ENCODE measurements around the gene CEP55.
A peak's percentile ranks its signal among the peaks of the same experiment; 100 is the strongest.

CEP55 gene

DNA sequence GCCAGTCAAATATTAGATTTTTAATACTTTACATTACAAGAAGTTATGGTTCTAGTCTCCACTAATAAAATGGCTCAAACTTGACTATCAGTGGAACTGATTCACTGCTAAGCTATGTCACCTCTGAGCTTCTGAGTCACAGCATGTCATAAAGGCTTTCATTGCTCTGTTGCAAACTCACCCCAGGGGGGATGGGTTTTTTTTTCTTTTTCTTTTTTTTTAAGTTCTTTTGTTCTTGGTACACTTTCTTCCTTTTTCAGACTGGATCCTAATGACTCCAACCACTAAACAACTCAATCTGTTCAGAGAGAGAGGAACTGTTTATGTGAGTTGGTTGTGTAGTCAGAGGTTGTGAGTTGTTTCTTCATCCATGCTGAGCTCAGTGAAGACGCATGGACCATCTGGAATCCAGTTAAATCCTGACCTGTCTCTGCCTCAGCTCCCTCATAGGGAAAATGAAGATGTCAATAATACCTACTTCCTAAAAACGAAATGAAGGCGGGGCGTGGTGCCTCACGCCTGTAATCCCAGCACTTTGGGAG, 25.2 kb upstream of the CEP55 start:
- no peak for DNase-seq

DNA sequence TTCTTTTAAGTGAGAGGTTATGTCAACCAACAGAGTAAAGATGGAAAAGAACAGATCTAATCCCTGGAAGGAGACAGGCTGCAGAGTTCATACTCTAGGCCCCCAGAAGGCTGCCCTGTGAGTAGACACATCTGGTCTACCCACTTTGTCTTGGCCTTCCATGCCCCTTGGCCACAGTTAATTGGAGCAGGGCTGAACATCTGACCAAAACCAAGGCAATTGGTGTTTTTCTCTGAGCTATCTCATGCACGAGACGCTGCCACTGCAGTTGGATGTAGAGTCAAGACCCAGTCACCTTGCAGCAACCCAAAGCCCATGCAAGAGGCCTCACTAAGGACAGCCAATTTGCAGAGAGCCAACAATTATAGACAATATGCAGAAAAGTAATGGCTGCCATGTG, 23.3 kb upstream of the CEP55 start:
- no peak for DNase-seq

DNA sequence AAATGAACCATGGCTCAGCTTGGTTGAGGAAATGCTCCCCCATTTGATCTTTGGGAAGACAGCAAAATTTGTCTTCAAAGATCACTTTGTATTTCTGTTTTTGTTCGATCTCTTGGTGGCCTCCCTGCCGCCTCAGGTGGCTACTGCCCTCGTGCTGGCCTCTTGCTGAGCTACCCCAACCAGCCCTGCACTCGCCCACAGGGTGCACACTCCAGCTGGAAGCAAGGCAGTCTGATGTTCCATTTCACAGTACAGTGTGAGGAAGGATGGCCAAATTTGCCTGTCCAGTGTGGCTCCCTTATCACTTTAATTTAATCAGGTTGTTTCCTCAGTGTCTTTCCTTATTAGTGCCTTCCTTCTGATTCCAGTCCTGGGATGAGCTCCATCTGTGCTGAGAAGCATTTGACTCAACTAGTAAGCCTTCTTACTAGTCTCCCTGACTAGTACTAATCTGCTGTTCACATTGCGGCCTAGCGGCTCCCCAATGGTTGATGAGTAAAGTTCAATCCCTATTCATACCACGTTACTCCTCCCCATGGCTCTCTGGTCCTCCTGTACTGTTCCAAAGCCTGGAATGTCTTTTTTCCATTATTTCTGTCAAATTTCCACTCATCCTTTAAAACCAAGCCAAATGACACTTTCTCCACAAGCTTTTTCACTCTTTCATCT, 22.5 kb upstream of the CEP55 start:
- no peak for DNase-seq

DNA sequence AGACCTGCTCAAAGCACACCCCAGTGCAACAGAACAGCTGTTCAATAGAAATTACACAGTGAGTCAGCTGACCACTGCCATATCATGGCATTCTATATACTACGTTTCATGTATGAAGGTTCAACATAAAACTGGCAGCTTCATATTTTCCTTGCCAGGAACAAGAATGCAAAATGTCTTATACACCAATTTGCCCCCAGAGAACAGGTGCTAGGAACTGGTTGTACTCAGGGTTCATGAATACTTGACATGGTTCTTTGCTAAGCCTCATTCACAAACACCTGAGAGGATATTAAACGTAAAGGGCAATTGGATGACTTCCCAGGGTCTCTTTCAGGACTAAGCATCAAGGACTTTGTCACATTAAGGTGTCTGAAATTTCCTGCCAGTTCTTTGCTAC, 21.2 kb upstream of the CEP55 start:
- no peak for DNase-seq

DNA sequence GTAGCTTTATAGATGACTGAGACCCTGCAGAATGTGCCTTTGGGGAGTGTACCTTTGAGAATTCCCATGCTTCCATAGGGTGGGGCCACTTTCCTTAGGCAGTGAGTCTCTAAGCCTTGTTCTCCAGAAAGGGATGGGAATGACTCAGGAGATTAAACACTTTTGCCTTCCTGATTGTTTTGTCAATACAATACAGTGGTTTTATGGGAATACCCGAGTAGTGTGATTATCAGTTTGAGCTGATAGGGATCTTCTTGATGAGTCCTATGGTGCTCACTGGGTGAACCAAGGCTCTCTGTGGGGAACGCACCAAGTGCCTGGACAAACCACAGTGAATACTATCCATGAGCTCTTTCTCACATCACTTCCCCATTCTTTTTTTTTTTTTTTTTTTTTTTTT, 20.5 kb upstream of the CEP55 start:
- no peak for DNase-seq

DNA sequence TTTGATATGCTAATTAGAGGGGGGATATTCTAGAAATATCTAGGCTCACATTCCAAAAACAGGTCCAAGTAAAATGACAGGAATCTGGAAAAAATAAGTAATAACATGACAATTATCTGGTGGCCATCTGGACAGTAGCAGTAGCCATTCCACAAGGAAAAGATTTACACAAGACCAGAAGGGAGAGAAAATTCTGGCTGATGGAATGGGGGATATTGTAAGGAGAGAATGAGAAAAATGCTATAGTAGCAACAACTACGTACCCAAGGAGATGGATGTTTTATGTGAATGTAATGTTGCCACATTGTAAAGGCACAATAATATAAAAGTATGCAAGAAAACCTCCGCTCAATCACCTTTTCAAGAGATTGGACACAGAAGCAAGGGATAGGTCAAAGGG, 19.7 kb upstream of the CEP55 start:
- no peak for DNase-seq

DNA sequence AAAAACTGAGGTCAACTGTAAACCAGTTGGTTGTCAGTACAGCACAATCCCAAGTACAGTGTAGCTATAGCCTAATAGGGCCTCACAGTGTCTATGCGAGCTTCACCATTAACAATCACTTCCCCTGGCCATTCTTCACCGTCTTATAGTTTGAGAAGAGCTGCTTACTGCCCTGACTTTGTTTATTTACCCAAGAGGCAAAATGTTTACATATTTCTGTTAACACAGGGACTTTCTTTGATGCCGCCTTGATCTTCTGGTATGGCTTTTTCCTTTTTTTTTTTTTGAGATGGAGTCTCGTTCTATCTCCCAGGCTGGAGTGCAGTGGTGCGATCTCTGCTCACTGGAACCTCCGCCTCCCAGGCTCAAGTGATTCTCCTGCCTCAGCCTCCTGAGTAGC, 17.5 kb upstream of the CEP55 start:
- no peak for DNase-seq

DNA sequence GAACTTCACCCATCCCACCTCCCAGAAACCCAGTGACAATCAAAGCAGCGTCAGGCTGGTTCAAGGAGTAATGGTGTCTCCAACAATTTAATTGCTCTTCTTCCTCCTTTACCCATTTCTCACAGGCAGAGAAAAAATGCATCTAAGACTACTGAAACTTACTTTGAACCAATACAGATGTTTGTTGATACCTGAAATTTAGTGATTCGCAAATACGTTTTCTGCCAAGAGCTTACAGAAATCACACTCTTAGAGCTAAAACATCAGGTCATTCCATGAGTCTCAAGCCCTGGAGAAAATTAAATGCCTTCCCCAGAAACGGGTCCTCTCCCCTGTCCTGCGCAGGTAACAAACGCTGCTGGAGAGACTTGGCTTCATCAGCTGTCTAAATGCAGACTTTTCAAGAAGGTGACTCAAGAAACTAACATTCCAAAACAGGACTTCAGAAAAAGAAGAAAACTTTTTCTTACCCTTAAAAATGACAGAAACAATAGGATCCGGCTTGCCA, 14.7 kb upstream of the CEP55 start:
- DNase-seq = no peak

DNA sequence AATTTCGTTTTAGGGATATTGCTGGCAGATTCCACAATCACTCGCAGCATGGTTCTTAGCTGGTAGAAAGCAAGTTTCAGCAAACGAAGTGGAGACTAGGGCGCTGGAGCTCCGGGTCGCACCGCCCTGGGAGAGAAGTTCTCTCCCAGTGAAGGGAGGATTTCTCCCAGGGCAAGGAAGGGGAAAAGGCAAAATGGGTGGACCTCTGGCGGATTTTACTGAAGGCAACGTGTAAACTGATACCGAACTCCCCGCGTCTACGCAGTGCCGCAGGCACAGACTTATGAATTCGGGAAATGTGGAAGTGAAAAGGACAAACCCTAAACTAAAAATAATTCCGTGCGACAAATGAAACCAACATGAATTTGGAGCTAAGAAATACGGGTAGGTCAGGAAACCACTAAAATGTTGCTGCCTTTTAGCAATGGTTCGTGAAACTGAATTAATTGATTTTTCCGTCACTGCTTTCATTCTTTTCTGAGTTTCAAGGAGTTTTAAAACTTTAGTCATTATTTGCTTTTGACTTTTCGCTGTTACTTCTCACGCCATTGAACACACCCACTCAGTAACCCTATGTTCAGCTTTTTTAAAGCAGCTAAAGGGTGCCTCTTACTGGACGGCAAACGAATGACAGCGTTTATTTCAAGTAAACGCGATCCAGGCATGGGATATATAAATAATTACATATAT, 14.1 kb upstream of the CEP55 start, which contains the start of gene MYOF:
Gene MYOF (minus strand): TSS at position 190 of the 690 bp plus-strand sequence. CDS start 140 bp downstream, at position 50.
- DNase-seq = peak; percentile 39

DNA sequence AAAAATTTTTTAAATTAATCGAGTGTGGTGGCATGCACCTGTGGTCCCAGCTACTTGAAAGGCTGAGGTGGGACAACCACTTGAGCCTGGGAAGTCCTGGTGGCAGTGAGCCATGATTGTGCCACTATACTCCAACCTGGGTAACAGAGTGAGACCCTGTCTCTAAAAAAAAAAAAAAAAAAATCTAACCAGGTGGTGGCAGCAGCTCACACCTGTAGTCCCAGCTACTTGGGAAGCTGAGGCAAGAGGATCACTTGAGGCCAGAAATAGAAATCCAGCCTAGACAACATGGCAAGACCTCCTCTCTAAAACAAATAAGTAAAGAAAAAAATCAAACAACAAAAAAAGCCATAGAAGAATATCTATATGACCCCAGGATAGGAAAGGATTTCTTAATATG, 10.7 kb upstream of the CEP55 start:
- DNase-seq = no peak

DNA sequence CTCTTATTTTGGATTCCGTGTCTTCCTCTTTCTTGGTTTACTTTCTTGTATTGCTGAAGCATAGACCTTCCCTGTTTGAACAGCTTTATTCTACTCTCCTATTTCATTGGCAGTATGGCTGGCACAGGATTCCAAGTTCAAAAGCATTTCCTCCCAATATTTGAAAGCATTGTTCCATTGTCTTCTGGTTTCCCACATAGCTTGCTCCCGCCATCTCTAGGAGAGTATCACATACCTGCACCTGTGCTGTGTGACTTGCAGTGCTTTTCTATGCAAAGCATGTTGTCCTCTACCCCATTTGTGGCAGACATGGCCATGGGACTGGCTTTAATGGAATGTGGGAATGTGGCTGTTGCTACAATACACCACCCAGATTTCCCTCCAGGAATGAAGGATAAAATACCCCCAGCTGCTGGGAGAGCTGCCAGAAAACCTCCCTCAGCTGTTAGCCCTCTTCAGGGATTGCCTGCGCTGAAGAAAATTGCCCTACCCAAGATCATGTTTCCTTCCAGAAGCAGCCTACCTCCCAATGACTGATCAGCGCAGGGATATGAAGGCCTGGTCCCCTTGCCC, 7.4 kb upstream of the CEP55 start:
- no peak for DNase-seq

DNA sequence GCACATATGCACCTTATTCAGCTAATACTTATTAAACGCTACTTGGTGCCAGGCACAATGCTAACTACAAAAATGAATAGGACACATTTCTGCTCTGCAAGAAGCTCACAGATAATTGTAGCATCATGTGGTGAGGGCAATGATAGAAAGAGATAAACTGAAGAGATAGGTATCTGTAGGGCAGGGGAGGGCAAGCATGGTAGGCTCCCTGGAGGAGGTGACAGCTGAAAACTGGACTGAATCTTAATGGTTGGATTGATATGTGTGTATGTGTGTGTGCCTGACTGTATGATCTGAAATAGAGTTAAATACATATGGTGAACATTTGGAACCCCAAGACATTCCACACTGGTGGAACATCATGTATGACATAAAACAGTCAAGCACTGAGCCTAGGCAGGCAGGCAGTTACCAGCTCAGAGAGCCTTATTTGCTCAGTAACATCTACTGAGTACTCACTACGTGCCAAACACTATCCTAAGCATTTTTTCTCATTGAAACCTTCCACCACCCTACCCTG, 4.8 kb upstream of the CEP55 start:
- no peak for DNase-seq

DNA sequence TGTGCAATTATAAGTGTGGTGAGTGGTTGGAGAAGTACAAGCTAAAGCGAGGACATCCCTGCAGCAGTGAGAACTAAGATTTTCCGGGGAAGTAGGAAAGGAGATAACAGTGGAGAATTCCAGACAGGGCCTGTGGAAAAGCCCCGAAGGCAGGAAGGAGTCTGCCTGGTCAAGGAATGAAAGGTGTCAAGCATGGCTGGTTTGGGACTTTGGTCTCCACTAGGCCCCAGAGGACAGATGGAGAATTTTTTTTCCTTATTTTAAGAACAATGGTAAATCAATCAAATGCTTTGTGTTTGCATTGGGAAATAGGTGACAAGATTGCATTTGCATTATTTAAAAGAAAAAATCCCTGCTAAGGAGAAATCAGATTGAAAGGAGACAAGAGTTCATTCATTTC, 3.2 kb upstream of the CEP55 start:
- no peak for DNase-seq

DNA sequence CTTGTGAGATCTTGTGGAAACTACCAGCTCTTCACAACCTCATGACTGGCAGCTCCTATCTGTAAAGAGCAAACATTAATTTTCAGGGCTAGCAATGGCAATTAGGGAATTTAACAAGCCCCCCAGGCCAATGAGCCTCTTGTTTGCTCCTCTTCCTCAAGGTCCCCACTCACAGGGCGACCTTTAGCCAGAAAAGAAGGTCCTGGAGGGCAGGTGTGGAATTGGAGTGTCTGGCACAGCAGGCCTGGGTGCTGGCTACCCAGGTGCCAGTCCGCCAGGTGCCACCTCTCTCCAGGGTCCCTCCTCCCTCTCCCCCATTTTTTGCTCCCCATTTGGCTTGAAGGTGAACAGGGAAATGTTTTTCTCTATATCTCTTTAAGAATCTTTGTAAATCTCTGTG, 1.9 kb upstream of the CEP55 start:
- no peak for DNase-seq

DNA sequence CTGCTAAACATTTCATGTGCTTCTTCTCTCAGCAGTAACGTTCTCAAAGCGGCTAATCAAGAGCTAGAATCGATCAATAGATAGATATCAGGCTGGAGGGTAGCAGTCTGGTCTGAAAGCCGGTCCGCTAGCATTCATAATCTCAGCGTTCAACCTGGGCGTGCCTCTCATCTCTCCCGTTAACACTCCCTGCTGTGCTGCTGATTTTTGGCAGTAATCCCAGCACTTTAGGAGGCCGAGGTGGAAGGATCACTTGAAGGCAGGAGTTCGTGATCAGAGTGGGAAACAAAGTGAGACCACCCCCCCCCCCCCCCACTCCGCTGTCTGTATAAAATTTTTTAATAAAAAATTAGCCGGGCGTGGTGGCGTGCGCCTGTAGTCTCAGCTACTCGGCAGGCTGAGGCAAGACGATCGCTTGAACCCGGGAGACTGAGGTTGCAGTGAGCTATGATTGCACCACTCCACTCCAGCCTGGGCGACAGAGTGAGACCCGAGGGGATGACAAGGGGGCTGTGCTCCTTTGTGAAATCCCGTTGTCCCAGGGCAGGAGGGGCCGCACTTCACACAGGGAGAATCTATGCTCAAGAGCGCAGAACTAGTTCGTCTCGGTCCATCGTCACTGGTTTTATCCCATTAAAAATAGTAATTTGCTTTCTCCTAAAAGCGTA, 624 bp upstream of the CEP55 start:
- DNase-seq = peak; percentile 18

DNA sequence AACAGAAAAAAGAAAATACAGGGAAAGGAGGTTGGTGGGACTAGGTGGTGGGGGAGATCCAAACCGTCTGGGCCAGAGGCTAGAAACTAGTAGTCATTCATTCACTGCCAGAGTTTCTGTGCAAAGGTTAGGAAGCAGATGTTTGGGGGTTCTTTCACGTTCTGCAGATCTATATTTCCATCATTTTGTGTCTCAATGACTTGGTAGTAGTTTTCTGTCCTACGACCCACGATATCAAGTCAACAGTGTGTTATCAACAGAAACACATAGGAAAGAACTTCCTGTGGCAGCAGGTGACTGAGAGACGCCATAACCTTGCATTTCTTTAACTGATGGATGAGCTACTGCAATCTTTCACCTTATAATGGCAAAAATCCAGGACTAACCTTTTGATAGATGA, 1.8 kb downstream of the CEP55 start:
- DNase-seq = no peak

DNA sequence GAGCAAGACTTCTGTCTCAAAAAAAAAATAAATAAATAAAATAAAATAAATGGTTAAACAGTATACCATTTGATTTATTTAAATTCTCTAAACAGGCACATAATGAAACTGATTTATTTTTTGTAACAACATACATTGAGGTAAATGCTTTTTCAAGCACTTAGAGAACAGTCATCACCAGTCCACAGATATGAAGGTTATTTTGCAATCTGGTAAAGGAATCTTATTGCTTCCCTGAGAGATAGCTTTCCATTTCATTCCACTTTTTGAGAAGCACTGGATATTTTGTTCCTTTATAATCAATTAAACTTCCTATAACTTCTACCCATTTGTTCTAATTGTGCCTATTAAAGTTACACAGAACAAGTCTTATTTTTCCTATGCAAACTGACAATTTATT, 5.2 kb downstream of the CEP55 start:
- DNase-seq = no peak

DNA sequence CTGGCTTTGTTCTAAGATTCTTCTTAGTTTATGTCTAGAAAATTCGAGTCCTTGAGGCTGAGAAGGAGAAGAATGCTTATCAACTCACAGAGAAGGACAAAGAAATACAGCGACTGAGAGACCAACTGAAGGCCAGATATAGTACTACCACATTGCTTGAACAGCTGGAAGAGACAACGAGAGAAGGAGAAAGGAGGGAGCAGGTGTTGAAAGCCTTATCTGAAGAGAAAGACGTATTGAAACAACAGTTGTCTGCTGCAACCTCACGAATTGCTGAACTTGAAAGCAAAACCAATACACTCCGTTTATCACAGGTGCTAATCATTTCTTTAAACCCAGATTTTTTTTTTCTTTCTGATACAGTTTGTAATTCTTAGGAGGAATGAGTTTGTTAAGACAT, 6.7 kb downstream of the CEP55 start:
- DNase-seq = no peak

DNA sequence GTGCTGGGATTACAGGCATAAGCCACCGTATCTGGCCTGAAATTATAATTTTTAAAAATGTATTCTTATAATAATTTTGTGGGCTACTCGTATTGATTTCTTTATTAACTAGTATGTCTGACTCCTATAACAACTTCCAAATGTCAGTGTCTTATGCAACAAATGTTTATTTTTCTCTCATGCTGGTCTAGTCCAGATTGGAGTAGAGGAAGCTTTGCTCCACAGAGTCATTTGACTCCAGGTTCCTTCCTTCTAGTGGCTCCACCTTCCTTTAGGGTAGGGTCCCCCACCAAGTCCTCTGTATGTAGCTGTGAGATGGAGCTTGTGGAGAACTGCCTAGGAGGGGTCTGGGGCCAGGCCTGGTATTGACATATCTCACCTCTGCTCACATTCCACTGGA, 8.7 kb downstream of the CEP55 start:
- DNase-seq = no peak

DNA sequence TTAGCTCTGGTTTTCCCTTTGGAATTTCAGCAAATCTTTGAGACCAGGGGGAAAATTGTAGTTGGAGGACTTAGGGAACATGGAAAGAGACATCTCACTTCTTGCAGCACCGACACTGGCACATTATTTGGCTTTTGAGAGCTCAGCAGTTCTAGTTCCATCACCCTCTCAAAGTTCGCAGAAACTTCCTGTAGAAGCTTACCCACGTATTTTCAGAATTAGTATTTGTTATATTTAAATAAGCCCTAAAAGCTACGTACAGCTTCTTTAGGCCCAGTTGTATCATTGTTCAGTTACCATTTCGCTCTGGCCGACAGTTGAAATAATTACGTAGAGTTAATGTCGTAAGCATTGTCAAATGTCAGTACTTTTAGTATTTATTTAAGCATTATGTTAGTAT, 13.4 kb downstream of the CEP55 start:
- DNase-seq = no peak

DNA sequence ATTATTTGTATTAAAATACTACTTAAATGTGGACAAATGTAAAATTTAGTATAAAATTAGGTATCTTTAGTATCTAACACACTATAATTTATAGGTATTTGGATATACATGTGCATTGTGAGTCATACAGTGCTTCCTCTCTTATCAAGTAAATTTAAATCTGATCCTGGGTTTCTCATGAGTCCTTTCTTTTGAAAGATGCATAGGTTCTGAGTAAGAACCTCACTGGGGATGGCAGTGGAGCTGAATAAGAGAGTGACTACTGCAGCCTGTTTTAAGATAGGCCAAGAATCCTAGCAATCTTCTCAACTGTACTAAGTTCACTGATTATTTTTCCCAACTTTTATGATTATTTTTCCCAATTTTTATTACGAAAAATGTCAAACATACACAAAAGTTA, 16.2 kb downstream of the CEP55 start:
- no peak for DNase-seq

DNA sequence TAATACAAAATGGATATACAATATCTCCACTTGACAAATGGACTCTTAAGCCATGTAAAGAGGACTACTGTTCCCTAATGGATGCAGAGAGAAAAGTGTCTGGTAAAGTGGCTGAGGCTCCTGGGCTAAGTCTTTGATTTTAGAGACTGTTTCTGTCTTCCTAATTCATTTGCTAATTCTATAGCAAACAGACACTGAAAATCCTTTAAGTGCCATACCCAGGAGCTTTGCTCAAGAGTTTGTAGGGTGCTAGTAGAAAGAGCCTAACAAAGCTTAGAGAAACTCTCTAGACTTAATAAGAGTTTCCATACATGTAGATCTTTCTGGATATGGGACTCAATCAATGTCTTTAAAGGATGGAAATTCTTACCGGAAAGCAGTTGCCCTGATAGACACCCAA, 16.7 kb downstream of the CEP55 start:
- no peak for DNase-seq

DNA sequence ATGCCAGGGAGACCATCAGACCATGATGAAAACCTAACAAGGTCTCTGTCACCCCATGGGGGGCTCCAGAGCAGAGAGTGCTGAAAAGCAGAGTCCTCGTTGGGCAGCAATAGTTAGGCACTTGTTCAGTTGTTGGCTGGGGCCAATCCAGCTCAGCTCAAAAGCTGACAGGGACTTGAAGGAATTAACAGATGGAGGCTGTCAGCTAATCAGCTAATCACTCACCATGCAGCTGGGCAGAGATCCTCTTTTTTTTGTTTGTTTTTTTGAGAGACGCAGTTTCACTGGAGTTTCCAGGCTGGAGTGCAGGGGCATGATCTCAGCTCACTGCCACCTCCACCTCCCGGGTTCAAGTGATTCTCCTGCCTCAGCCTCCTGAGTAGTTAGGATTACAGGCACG, 18.1 kb downstream of the CEP55 start:
- no peak for DNase-seq

All from activated CD8-positive, alpha-beta memory T cell treated with anti-CD3 and anti-CD28 coated beads, Interleukin-2, amount 50 U/mL, for 4 hours (primary cell).